ENCODE results near the gene HOXB7. TPM values are rescaled to one million over a fixed set of nuclear protein-coding genes. Genes with fewer than 3 reads are reported as not detected.
A peak's percentile ranks its signal among the peaks of the same experiment; 100 is the strongest.

HOXB7 gene
- total and polyA plus RNA-seq, 2 donors = 0.09 to 1.0 TPM

GRCh38 chr17:48593840-48594537, 16.8 kb downstream of the HOXB7 start:
- Histone ChIP-seq H3K4me3 (ENCODE audit: low read length in 2 of 2) (no peak overlapping the region), H3K36me3 (ENCODE audit: control insufficient read depth in 2 of 2, insufficient read depth in 2 of 2, low read length in 1 of 2) (peaks cover 0 to 4% of the 10 kb centered on the region in 2 donors), H3K9me3 (ENCODE audit: control insufficient read depth in 2 of 2, insufficient read depth in 1 of 2, low read length in 1 of 2) (peaks cover 0 to 5% of the 10 kb centered on the region in 2 donors), H3K27me3 (ENCODE audit: control insufficient read depth in 2 of 2, insufficient read depth in 1 of 2, low read length in 1 of 2) (peaks cover 95 to 100% of the 10 kb centered on the region in 2 donors), H3K27ac (ENCODE audit: low read depth in 1 of 2, low read length in 1 of 2) (no peak overlapping the region), H3K4me1 (ENCODE audit: control insufficient read depth in 2 of 2, insufficient read depth in 2 of 2, low read length in 2 of 2) (peaks cover 0 to 27% of the 10 kb centered on the region in 2 donors)
- 21% methylated on average over 37 of the region's 37 CpGs for WGBS
- DNase-seq (ENCODE audit: low read depth in 6 of 9, low spot score in 9 of 9) = peak in 3 of 9 donors; percentile 69 to 86 (median 81)

GRCh38 chr17:48593126-48593829, 17.5 kb downstream of the HOXB7 start, which contains the start of gene HOXB5:
HOXB5 (minus strand) TSS chr17:48593779; CDS start chr17:48593682, 97 bp downstream.
- no peak for DNase-seq (ENCODE audit: low read depth in 6 of 9, low spot score in 9 of 9)
- WGBS = under 1% methylated on average over 50 of the region's 50 CpGs
- Histone ChIP-seq H3K4me1 (ENCODE audit: control insufficient read depth in 2 of 2, insufficient read depth in 2 of 2, low read length in 2 of 2) (peaks cover 0 to 26% of the 10 kb centered on the region in 2 donors), H3K27me3 (ENCODE audit: control insufficient read depth in 2 of 2, insufficient read depth in 1 of 2, low read length in 1 of 2) (peaks cover 95 to 100% of the 10 kb centered on the region in 2 donors), H3K27ac (ENCODE audit: low read depth in 1 of 2, low read length in 1 of 2) (no peak within 1 kb of the TSS), H3K4me3 (ENCODE audit: low read length in 2 of 2) (peak within 1 kb of the TSS in 1 of 2 donors; percentile 19), H3K36me3 (ENCODE audit: control insufficient read depth in 2 of 2, insufficient read depth in 2 of 2, low read length in 1 of 2) (peaks cover 0 to 4% of the 10 kb centered on the region in 2 donors), H3K9me3 (ENCODE audit: control insufficient read depth in 2 of 2, insufficient read depth in 1 of 2, low read length in 1 of 2) (peaks cover 0 to 5% of the 10 kb centered on the region in 2 donors)

DNA sequence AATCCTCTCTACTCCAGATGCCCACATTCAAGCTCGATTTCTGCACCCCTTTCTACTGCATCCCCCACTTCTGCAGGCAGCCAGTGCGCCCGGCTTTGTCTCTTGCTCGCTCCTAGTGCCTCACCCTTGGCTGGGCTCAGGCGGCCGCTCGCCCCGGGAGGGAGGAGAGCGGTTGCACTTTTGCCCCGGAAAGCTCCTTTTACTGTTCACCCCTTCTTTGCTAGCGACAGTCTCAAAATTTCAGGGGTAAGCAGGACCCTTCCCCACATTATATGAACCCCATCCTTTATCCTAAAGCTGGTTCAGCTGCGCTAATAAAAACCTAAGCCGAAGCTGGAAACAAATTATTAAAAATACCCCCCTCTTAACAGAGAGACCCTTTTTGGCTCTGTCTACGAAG, 18.2 kb downstream of the HOXB7 start:
- 4% methylated on average over 14 of the region's 14 CpGs for WGBS
- peaks cover 0 to 4% of the 10 kb centered on the region in 2 donors for H3K36me3 ChIP-seq (ENCODE audit: control insufficient read depth in 2 of 2, insufficient read depth in 2 of 2, low read length in 1 of 2)
- peaks cover 0 to 19% of the 10 kb centered on the region in 2 donors for H3K4me1 ChIP-seq (ENCODE audit: control insufficient read depth in 2 of 2, insufficient read depth in 2 of 2, low read length in 2 of 2)
- H3K27ac ChIP-seq (ENCODE audit: low read depth in 1 of 2, low read length in 1 of 2) = no peak overlapping the region
- no peak overlapping the region for H3K4me3 ChIP-seq (ENCODE audit: low read length in 2 of 2)
- no peak for DNase-seq (ENCODE audit: low read depth in 6 of 9, low spot score in 9 of 9)
- H3K9me3 ChIP-seq (ENCODE audit: control insufficient read depth in 2 of 2, insufficient read depth in 1 of 2, low read length in 1 of 2) = peaks cover 0 to 2% of the 10 kb centered on the region in 2 donors
- peaks cover 93 to 100% of the 10 kb centered on the region in 2 donors for H3K27me3 ChIP-seq (ENCODE audit: control insufficient read depth in 2 of 2, insufficient read depth in 1 of 2, low read length in 1 of 2)

DNA sequence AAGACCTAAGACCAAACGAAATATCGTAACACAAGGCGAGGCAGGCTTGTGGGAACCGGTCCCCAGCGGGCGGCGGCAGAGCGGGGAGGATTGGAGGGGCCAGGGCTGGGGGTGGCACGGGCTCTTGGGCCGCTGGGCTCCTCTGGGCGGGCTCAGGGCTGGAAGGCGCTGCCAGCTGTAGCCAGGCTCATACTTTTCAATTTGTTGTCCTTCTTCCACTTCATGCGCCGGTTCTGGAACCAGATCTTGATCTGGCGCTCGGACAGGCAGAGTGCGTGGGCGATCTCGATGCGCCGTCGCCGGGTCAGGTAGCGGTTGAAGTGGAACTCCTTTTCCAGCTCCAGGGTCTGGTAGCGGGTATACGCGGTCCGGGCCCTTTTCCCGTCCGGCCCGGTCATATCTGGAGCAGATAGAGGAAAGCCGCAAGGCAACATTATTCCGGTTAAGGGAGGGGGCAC, 18.7 kb downstream of the HOXB7 start:
- Histone ChIP-seq H3K27me3 (ENCODE audit: control insufficient read depth in 2 of 2, insufficient read depth in 1 of 2, low read length in 1 of 2) (peaks cover 93 to 100% of the 10 kb centered on the region in 2 donors), H3K4me3 (ENCODE audit: low read length in 2 of 2) (no peak overlapping the region), H3K27ac (ENCODE audit: low read depth in 1 of 2, low read length in 1 of 2) (no peak overlapping the region), H3K36me3 (ENCODE audit: control insufficient read depth in 2 of 2, insufficient read depth in 2 of 2, low read length in 1 of 2) (peaks cover 0 to 4% of the 10 kb centered on the region in 2 donors), H3K9me3 (ENCODE audit: control insufficient read depth in 2 of 2, insufficient read depth in 1 of 2, low read length in 1 of 2) (no peaks in the 10 kb centered on the region), H3K4me1 (ENCODE audit: control insufficient read depth in 2 of 2, insufficient read depth in 2 of 2, low read length in 2 of 2) (peaks cover 0 to 14% of the 10 kb centered on the region in 2 donors)
- no peak for DNase-seq (ENCODE audit: low read depth in 6 of 9, low spot score in 9 of 9)
- 16% methylated on average over 33 of the region's 33 CpGs for WGBS

DNA sequence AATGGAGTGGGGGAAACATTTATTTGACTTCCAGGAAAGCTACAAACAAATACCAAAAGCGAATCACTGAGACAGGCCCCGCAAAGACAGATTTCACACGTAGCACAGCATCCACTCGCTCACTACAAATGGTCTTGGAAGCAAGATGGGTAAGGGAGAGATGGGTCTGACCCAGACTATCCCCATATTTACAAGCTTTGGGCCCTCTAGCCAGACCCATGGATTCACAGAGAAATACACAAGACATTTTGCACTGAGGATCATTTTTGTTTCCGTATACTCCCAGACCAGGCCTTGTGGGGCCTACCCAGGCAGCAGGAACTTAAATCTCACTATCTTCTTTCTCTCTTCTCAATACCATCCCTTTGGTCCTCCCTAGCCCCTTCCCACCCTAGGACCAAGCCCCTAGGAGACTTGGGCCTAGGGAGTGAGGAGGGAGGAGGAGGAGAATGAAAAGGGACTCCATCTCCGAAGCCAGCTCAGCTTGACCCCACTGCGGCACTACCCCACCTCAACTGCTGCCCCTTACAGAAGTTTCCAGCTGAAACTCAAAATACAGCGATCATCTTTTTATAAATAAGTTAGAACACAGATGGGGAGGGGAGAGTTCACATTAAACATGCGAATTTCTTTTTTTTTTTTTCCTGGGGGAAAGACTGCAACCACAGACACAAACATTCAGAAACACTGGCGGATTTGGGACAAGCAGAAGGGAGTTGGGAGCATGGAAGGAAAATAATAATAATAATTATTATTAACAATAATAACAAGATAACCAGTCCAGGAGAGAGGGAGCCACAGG, 19.4 kb downstream of the HOXB7 start:
- peaks cover 0 to 12% of the 10 kb centered on the region in 2 donors for H3K4me1 ChIP-seq (ENCODE audit: control insufficient read depth in 2 of 2, insufficient read depth in 2 of 2, low read length in 2 of 2)
- H3K27me3 ChIP-seq (ENCODE audit: control insufficient read depth in 2 of 2, insufficient read depth in 1 of 2, low read length in 1 of 2) = peaks cover 93 to 100% of the 10 kb centered on the region in 2 donors
- H3K4me3 ChIP-seq (ENCODE audit: low read length in 2 of 2) = no peak overlapping the region
- H3K36me3 ChIP-seq (ENCODE audit: control insufficient read depth in 2 of 2, insufficient read depth in 2 of 2, low read length in 1 of 2) = peaks cover 0 to 4% of the 10 kb centered on the region in 2 donors
- H3K9me3 ChIP-seq (ENCODE audit: control insufficient read depth in 2 of 2, insufficient read depth in 1 of 2, low read length in 1 of 2) = no peaks in the 10 kb centered on the region
- WGBS = 91% methylated on average over 10 of the region's 10 CpGs
- no peak overlapping the region for H3K27ac ChIP-seq (ENCODE audit: low read depth in 1 of 2, low read length in 1 of 2)
- DNase-seq (ENCODE audit: low read depth in 6 of 9, low spot score in 9 of 9) = no peak

DNA sequence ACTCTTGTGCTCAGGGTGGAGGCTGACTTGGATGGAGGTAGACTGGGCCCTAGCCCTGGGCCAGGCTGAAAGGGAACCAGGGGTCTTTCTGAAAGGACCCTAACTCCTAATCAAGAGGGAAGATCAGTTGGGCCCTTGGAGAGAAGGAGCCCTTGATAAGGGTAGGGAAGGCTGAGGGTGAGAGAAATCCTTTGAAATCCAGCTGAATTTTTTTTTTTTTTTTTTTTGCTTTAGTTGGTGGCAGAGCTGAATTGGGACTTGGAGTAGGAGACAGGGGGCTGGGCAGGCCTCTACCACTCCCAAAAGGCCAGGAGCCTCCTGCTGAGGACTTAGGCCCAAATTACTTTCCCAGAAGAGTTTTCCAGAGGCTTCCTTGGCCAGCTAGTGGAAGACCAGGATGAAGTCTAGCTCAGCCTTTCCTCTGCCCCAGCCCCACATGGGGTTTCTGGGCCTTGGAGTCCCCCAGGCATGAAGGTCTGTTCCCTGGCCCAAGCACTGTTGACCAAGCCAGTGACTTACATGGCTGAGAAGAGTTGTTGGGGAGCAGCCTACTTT, 20.1 kb downstream of the HOXB7 start:
- H3K36me3 ChIP-seq (ENCODE audit: control insufficient read depth in 2 of 2, insufficient read depth in 2 of 2, low read length in 1 of 2) = peaks cover 0 to 4% of the 10 kb centered on the region in 2 donors
- H3K4me3 ChIP-seq (ENCODE audit: low read length in 2 of 2) = no peak overlapping the region
- no peak for DNase-seq (ENCODE audit: low read depth in 6 of 9, low spot score in 9 of 9)
- peaks cover 92 to 100% of the 10 kb centered on the region in 2 donors for H3K27me3 ChIP-seq (ENCODE audit: control insufficient read depth in 2 of 2, insufficient read depth in 1 of 2, low read length in 1 of 2)
- peaks cover 0 to 2% of the 10 kb centered on the region in 2 donors for H3K9me3 ChIP-seq (ENCODE audit: control insufficient read depth in 2 of 2, insufficient read depth in 1 of 2, low read length in 1 of 2)
- H3K4me1 ChIP-seq (ENCODE audit: control insufficient read depth in 2 of 2, insufficient read depth in 2 of 2, low read length in 2 of 2) = peaks cover 4 to 14% of the 10 kb centered on the region in 2 donors
- no peak overlapping the region for H3K27ac ChIP-seq (ENCODE audit: low read depth in 1 of 2, low read length in 1 of 2)

DNA sequence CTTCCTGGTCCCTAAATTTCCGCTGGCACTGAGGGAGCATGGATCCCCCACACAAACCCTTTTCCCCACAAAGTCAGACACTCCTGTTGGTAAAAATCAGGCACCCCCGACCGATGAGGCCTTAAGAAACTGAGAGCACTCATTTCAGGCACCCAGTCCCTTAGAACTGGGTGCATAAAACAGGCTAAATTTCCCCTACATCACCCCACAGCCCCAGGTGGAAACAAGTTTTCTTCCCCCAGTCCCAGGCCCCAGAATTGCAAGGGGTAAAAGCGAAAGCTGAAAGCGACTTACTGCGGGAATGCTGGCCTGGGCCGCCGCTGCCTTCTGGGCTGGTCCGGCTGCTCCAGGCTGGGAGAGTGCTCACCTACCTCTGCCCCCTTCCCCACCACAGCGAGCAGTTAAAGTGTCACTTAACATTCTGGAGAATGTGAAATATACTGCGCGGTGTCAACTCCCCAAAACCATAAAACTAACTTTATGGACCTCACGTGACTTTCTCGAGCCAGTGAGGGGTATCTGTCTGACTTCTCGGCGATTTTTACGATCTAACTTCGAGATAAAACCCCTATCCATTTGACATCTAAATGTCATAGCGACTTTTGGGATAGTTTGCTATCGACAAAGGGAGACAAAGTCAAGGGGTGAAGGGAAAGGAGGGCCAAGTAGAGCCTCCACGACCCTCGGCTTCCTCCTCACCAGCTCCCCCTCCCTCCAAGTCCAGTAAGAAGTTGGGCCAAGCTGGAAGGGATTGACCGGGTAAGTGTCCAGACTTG, 20.8 kb downstream of the HOXB7 start, which contains the start of gene HOXB3:
HOXB3 (minus strand) TSS at position 411 of the 776 bp plus-strand sequence. CDS start 37,767 bp downstream, outside the sequence.
- H3K9me3 ChIP-seq (ENCODE audit: control insufficient read depth in 2 of 2, insufficient read depth in 1 of 2, low read length in 1 of 2) = peaks cover 0 to 9% of the 10 kb centered on the region in 2 donors
- peaks cover 92 to 100% of the 10 kb centered on the region in 2 donors for H3K27me3 ChIP-seq (ENCODE audit: control insufficient read depth in 2 of 2, insufficient read depth in 1 of 2, low read length in 1 of 2)
- no peak within 1 kb of the TSS for H3K27ac ChIP-seq (ENCODE audit: low read depth in 1 of 2, low read length in 1 of 2)
- no peak within 1 kb of the TSS for H3K4me3 ChIP-seq (ENCODE audit: low read length in 2 of 2)
- 16% methylated on average over 23 of the region's 23 CpGs for WGBS
- DNase-seq (ENCODE audit: low read depth in 6 of 9, low spot score in 9 of 9) = no peak
- H3K4me1 ChIP-seq (ENCODE audit: control insufficient read depth in 2 of 2, insufficient read depth in 2 of 2, low read length in 2 of 2) = peaks cover 7 to 20% of the 10 kb centered on the region in 2 donors
- H3K36me3 ChIP-seq (ENCODE audit: control insufficient read depth in 2 of 2, insufficient read depth in 2 of 2, low read length in 1 of 2) = no peaks in the 10 kb centered on the region
